GM18870 (cell line): ENCODE data around the gene PTPN14.

Source experiments
- ATAC-seq: cut with Tn5 transposase; IDR thresholded peaks from one replicate; pipeline ENCODE4 v1.9.1; 2021; ENCODE audit warnings: moderate library complexity; ENCODE audit not compliant: unreplicated experiment

PTPN14 gene

DNA sequence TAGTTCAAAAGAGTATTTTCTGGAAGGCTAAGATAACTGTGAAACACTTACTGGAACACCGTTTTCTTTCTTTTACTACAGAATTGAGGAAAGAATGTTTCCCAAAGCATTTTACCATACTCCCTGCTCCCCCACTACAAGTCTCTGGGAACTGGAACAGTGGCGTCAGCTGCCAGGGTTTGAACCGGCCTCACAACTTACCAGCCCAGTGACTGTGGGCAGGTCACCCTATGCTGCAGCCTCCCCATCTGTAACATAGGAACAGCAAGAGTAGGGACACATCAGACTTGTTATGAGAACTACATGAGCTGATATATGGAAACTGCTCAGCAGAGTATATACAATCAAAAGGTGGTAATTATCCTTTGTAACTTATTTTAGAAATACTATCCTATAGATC, 91.5 kb downstream of the PTPN14 start:
- ATAC-seq = no peak

DNA sequence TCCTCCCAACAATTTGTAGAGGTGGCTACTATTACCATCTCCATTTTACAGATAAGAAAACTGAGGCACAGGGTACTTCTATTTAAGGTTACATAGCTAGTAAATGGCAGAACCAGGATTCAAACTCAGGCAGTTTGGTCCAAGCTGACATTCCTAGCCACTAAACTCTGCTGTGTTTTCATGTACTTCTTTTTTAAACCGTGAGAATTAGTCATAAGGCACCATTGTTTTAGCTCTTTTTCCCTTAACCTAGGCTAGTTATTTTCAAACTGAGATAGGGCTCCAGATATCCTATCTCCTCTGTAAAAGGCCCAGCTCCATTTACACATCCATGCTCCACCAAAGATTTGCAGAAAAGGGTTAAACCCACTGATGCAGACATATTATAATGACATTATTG, 92.9 kb downstream of the PTPN14 start:
- no peak for ATAC-seq

DNA sequence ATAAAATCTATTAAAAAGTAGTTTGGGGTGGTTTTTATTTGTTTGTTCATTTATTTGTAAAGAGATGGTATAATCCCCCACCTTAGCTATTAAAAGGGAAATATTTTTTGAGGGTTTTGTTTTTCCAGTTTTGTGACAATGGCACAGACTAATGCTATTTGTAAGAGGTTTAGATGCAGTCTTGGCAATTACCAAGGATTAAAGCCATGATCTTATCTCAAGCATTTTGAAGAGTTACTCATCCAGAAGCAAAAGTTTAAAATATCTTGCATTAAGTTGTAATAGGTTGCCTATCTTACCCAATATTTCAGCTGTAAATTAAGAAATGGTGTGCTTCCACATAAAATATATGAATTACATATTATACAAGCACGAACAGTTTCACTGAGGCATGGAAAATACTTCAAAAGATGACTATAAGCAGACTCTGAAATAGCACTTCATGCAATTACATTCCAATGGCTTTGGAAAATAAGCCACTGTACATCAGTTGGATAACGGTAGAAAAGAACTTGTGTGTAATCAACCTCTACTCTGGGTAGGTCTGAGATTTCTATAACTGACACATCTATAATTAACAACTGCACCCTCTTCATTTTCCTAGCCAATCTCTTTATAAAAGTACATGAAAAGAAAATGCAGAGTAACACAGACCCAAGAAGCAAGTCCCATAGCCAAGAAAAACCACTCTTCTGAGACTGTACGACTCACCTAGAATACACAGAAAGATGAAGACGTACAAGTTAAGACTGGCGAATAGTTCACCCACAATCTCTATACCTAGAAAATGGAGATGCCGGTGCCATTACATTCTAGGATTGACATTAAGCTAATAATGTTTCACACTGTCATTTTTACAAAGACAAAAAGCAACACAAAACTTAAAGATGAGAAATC, 95.2 kb downstream of the PTPN14 start:
- ATAC-seq = no peak

DNA sequence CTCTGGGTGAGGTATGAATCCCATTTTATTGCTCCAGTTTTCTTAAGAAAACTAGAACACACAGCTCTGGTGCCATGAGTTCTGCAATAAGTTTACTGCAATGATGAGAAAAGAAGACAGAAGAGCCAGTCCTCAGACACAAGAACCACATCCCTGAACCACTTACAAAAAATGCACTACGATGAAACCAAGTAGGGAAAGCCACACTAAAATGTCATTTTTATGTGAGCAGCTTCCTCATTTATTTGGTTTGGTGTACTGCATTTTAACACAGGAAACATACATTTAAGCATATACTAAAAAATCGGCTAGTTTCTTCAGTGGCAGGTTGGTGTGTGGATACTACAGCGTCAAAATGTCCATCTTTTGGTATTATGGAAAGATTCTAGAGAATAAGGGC, 95.9 kb downstream of the PTPN14 start:
- ATAC-seq = no peak

DNA sequence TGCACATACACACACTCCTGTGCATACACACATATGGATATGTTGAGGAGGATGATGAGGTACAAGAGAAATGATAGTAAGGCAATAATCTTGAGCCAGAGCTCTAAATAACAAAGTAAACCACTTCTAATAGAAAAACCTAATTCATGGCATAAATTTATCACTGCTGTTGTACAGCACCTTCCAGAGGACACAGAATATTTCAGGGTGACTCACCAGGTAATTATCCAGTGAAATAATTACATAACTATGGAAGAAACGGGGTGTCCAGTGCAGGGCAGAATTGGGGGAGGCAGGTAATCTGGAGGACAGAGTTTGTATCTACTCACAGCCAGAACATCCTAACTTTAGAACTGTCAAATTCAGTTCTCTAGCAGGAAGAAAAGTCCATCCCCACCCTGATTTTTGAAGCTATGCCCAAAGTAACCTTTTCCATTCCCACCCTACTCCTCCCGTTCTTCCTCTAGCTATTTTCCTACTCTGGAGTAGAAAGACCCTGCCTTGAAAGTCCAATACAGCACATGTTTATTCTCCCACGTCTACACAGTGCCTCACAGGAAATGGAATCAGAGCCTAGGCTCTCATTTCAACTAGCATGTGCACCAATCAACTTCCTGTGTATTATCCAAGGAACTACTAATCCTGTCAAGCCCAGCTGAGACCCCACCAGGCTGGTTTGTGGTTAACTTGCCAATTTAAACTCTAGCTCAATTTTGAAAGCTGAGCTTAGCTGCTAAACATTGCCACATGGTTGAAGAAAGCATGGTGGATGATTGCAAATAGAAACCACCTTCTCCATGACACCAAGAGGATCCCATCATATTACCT, 96.6 kb downstream of the PTPN14 start:
- no peak for ATAC-seq

DNA sequence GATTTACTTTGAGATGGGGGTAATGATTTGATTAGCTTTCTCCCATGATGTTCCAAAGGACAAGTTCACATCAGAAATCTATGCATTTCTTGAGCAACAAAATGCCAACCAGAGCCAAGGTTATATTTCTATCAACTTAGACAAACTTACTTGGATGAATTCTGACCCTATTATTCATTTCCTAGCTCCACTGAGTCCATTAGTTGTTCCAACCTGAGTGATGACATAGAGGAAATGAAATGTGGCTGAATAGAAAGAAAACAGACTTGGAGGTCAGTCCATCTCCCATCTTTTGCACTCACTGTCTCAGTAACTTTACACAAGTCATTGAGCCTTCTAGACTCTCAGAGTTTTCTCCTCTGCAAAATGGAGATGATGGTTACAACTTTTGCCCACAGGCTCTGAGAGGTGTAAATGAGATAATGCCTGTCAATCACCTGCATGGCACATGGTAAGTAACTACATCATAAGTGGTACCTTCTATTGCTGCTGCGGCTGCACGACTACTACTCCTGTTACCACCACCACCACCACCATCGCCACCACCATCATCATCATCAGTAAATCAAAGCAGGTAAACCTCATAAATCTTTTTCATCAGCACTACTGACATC, 98.2 kb downstream of the PTPN14 start:
- no peak for ATAC-seq

DNA sequence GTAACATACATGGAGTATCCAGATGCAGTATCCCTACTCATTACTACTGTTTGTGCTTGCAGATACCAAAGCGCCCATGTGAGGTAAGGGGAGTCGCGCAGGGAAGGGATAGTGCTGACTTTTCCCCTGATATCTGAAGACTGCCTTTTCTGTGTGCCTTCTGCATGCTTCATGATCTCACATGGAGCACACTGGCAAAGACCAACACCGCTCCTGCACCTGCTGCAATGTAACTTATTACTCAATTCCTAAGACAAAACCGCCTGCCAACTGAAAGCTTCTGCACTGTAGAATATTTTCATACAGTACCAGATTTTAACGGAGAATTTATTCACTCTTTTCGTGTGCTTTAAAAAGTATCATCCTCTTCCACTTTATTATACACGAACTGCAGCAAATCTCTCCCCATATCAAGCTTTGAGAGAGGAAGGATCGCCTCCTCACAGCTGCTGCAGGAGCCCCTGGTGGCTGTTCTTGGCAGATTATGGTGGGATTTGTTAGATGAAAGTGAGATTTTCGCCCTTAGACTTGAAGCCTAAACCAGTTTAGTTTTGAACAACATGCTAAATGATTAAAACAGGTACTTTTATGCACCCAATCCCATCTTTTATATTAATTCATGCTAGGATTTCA, 99.1 kb downstream of the PTPN14 start:
- ATAC-seq = no peak

DNA sequence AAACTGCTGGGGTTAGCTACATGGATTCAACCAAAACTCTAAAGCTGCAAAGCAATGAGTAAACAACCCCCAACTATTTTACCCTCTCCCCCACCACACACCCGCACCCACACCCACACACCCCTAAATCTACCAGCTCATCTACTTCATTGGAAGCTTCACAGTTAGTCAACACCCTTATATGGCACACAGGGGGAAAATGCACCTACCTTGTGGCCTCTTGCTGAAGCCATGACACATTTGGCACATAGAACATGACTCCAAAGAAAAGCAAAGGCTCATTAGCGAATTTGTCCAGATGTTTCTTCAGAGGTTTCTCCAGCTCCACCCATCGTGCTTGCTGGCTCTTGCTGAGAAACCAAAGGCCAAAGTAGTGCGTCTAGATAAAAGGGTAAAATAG, 99.8 kb downstream of the PTPN14 start:
- ATAC-seq = no peak

DNA sequence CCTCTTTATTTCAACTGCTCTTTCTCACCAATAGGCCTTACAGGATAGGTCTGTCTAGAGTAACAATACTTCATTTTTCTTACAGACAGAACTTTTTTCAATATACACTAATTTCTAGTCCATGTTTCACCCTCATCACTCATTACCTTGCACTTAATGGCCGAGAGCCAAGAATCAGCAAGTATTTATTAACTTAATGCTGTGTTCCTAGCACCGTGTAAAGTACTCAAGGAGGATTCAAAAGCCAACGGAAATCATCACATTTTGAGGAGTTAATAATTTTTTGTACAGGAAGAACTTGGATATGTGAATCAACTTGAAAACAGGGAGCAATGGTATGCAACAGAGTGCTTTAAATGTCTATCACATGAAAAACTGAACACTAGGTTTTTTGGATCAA, 102.0 kb downstream of the PTPN14 start:
- no peak for ATAC-seq

DNA sequence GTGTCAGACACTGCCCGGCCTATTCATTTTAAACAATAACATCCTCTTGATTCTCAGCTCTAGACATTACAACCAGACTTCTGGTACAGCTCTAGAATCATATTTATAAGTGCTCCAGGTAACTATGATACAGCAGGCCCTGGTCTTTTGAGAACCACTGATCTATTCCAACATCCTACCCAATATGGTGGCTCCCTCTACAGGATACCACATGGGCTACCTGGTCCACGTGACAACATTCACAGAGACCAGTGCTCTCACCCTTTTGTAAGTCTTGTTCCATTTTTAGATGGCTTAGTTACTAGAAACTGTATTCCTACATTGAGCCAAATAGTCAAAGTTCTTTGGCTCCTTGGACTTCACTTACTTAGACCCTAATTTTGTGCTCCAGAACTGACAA, 102.9 kb downstream of the PTPN14 start:
- no peak for ATAC-seq

DNA sequence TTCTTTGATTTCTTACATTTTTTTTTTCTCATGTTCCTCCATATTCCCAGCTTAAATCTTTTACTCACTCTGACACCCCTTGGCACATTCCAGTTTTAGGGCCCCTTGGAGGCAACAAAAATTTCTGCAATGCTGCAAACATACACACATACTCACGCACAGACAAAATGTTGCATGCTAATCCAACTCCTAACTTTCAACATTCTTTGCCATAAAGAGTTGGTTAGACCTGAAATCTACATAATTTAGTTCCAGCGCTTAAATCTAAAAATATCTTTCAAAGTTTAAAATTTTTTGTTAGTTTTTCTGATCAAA, 103.9 kb downstream of the PTPN14 start:
- no peak for ATAC-seq

DNA sequence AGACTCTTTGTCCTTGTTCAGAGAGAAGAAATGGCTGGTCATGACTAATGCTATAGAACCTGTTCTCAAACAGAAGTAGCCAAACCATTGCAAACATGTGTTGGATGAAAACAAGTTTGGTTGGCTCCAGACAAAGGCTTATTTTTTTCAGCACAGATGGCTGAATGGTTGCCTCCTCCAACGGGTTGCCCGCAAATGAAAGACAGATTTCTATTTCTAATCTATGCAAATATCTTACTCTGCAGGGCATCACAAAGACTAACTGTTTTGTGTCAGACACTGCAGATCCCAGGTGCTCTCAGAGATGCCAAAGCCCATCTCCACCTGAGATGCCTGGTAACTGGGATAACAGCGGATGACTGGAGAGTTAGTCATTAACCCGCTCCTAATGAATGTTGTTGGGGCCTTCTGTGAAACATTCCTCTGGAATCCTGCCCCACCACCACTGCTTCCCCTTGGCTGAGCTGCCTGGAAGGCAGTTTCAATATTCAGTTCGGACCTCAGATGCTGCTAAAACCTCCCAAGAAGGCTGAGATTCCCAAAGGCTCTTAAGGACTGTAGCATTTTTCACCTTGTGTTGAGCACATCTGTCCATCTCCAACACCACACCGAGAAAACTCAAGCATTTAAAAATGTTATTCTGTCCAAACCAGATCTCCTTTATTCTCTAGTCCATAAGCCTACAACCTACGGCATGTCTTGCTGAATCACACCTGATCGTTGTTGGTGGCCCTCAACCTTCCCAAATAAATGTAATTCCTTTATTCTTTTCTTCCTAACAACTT, 104.4 kb downstream of the PTPN14 start:
- ATAC-seq = peak; percentile 69

DNA sequence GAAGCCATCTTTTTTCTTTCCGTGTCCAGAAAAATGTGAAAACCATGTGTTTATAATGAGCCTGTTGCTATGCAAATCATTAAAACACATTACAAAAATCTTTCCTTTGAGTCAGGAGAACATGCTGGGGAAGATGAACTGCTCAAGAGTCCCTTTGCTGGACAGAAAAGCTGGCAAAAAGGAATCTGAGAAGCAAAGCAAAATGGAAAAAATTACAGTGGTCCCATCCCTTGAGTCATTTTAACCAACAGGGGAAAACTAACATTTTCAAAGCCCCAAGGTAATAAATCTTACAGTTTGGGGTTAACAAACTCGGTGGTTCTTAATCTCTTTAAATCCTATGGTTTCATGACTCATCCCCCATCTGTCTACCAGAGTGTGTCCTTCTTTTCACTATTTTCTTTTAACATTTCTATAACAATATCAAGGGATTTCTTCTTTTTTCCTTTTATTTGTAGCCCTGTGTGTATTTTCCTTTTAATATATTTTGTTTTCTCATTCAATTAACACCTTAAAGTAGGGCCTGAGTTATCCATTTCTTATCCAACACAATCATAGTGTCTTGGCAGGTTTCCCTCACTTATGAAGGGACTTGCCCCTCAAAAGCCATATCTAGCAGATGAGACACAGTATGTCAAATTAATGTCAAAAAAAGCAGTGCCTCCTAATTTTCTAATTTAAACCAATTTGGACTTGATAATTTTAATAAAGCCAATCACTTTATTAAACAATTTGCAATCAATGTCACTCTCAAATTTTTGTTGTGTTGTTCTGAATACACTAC, 105.4 kb downstream of the PTPN14 start:
- ATAC-seq = no peak

DNA sequence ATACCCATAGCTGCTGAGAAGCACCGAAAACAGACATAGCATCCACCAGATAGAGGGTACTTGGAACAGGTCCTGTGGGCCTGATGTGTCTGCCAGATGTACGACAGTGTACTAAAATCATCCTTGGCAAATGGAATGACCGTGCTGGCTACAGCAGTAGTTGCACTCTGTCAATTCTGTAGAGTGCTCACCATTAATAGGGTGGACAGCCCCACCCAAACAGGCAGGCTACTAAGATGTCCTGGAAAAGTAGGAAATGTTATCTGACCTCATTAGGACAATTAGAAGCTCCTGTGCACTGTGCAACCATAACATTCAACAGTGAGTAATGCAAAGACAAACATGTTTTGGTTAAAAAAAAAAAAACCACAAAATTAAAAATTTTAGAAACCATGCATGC, 106.2 kb downstream of the PTPN14 start:
- no peak for ATAC-seq

DNA sequence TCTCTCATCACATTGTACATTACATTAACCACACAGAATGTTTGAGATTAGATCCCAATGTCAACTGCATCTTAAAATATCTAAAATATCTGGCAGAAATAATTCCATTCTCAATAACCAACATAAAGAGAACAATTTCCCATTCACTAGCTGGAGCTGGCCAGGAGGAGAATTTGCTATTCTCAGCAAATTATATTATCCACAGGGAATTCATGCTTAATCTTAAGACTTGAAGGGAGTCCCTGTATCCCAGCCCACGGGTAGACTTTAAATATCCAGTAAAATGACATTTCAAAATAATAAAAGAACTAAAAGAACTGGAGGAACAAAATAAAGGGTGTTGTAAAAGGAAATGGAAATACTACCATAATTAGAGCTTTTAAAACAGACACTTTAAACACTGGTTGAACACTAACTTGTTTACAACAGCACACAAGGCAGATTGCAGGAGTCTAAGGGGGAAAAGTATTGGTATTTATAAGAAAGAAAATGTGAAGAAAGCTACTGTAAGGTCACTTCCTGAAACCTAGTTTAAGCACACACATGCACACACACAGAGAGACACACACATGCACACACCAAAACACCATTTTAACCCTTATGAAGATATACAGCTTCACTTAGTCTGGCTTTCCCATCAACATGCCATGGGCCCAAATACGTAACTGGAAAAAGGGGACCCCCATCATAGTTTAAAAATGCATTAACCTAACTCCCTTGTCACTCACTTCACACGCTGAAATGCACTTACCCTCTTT, 107.0 kb downstream of the PTPN14 start:
- no peak for ATAC-seq

DNA sequence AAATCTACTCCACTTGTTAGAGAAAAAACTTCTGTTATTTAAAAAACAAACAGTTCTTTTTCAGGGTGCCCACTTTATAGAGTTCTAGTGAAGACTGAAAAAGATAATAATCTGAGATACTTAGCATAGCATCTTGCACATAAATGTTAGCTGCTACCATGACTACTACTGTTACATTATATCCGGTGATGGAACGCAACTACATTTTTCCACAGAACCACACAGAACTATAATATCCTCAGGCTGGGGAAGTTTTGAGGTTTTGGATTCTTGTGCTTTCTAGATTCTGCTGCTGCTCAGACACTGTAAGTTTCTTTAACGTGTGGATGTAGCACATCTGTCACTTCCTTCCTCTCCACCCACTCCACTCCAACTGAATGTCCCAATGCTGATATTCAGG, 110.3 kb downstream of the PTPN14 start:
- ATAC-seq = no peak

DNA sequence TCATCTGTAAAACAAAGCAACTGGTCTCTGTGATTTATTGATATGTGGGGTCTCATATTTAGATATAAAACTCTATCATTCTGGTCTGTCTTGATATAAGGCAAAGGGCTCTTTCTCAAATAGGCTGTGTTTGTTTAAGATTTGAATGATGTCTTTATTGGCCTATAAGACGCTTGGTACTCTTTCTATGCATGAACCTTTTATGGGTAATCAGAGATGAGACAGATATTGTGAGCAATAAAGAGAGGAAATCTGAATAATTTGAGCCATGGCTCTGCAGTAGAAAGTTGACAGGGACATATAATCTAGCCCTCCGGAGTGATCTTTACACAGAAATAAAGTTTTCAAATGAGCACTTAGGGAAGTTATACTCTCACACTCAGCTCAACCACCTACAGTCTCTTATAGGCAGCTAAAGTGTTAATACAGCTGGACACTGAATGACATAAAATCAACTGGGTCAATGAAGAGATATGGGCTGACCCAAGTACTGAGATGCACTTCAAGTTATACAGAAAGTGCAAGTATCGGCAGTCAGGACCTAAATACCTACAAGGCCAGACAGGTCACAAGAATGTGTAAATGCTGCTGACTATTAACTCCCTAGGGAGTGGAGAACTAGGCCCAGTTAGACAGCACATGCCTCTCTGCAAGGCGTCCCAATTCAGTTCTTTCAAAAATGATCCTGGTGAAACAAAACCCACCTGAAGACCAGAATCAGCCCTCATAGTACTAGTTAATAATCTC, 111.0 kb downstream of the PTPN14 start:
- ATAC-seq = no peak

DNA sequence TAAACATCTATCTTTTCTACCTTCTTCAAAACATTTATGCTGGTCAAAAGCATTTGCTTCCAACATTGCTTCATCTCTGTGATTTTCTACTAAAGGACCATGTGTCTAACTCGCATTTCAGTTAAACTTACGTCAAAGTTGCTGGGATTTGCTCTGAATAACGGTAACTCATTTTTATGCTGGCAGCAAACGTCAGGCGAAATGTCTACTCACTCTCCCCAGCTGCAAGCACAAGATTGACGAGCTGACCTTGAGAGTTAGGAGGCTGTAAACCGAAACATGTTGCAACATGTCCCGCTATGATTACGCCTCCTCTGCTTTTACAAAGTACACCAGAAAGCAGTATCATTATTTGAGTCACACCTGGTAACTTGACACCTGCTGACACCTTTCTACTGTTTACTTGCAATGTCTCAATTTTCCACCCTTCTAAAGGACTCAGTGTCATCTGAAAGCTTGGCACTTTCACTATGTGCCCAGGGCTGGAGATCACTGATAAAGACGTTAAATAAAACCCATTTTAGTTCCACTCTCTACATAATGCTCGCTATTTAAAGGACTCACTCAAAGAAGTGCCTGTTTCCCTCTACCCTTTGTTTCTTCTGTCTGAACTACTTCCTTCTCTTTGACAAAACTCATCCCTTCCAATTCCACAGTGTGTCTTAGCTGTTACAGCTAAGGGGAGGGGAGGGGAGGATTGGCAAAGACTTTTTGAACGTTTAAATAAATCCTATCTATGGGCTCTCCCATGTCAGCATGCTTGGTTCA, 111.9 kb downstream of the PTPN14 start:
- ATAC-seq = peak; percentile 79
